GM18517 (cell line): Measurements from ENCODE around the gene INTS1.

Source experiments
- ATAC-seq: cut with Tn5 transposase; IDR thresholded peaks from one replicate; pipeline ENCODE4 v1.9.1; 2021; ENCODE audit warnings: mild to moderate bottlenecking, moderate library complexity; ENCODE audit not compliant: unreplicated experiment

Gene INTS1

GRCh38 chr7:1503816-1504775 lies at the start of gene INTS1:
Gene INTS1 (minus strand): TSS chr7:1504389. CDS start chr7:1503960, 429 bp downstream.
- ATAC-seq = peak; percentile 84

GRCh38 chr7:1553512-1554210 lies 49.5 kb upstream of the INTS1 start:
- no peak for ATAC-seq

GRCh38 chr7:1552200-1552599 lies 48.0 kb upstream of the INTS1 start:
- no peak for ATAC-seq

- ATAC-seq = no peak
These were observed 46.6 kb upstream of the INTS1 start for GRCh38 chr7:1550846-1551155.

GRCh38 chr7:1550005-1550845 lies 46.0 kb upstream of the INTS1 start:
- no peak for ATAC-seq

- ATAC-seq = no peak
These were observed 45.3 kb upstream of the INTS1 start for GRCh38 chr7:1549357-1550004.

GRCh38 chr7:1548944-1549343 lies 44.8 kb upstream of the INTS1 start:
- no peak for ATAC-seq

- ATAC-seq = no peak
These were observed 44.2 kb upstream of the INTS1 start for GRCh38 chr7:1548438-1548831.

GRCh38 chr7:1547777-1548437 lies 43.7 kb upstream of the INTS1 start:
- no peak for ATAC-seq

GRCh38 chr7:1546909-1547776 lies 43.0 kb upstream of the INTS1 start:
- no peak for ATAC-seq

GRCh38 chr7:1546274-1546908 lies 42.2 kb upstream of the INTS1 start:
- no peak for ATAC-seq

- no peak for ATAC-seq
These were observed 41.4 kb upstream of the INTS1 start for GRCh38 chr7:1545417-1546246.

- no peak for ATAC-seq
These were observed 40.8 kb upstream of the INTS1 start for GRCh38 chr7:1544896-1545416.

- ATAC-seq = no peak
These were observed 40.1 kb upstream of the INTS1 start for GRCh38 chr7:1544178-1544895.

- ATAC-seq = no peak
These were observed 39.6 kb upstream of the INTS1 start for GRCh38 chr7:1543826-1544177.

GRCh38 chr7:1542841-1543747 lies 38.9 kb upstream of the INTS1 start:
- no peak for ATAC-seq
